OCI-LY7 (cell line): ENCODE data around the gene HOXD4. TPM values are rescaled to one million over a fixed set of nuclear protein-coding genes. Genes with fewer than 3 reads are reported as not detected.

Source experiments
- BruUV-seq: library from RNA; stranded (reverse); fragments of 400-500 nt; replicated peaks from 2 replicates; lab custom pipeline; 2021; lab: Mats Ljungman, UMichigan
- CTCF ChIA-PET: fragments of 300-600 bp; sonication (Branson Sonifier 250); formaldehyde crosslinking; loops from one replicate; lab custom pipeline; 2022; ENCODE audit warnings: antibody characterized with exemption; ENCODE audit not compliant: unreplicated experiment; lab: Charles Lee
- POLR2A ChIA-PET: fragments of 300-600 bp; sonication (Branson Sonifier 250); formaldehyde crosslinking; loops from one replicate; lab custom pipeline; 2022; ENCODE audit warnings: antibody characterized with exemption; lab: Charles Lee
- DNase-seq: peaks from one replicate; pipeline ENCODE4 v3.0.0-alpha.2; 2015; ENCODE audit warnings: low spot score
- H2AFZ ChIP-seq: fragments of 200-600 bp; sonication (generic), shearing (Covaris generic); 2 replicates; pipeline ENCODE4 v1.6.1; 2014; ENCODE audit warnings: mild to moderate bottlenecking, antibody characterized with exemption, low read length, moderate library complexity
- H3K27ac ChIP-seq: fragments of 200-600 bp; sonication (generic); 2 replicates; pipeline ENCODE4 v1.5.1; 2014; ENCODE audit warnings: mixed run types, low read depth, mild to moderate bottlenecking, moderate library complexity, low read length, inconsistent platforms; ENCODE audit not compliant: poor library complexity, severe bottlenecking
- H3K36me3 ChIP-seq: fragments of 200-600 bp; sonication (generic); 2 replicates; pipeline ENCODE4 v1.6.1; 2014; ENCODE audit warnings: mild to moderate bottlenecking, antibody characterized with exemption, low read length, moderate library complexity, mixed read lengths; ENCODE audit not compliant: insufficient read depth
- H3K4me1 ChIP-seq: fragments of 200-600 bp; sonication (generic); 2 replicates; pipeline ENCODE4 v1.5.1; 2014; ENCODE audit warnings: mild to moderate bottlenecking, low read length; ENCODE audit not compliant: insufficient read depth, poor library complexity, severe bottlenecking
- H3K4me2 ChIP-seq: fragments of 200-600 bp; sonication (generic); 2 replicates; pipeline ENCODE4 v1.6.1; 2014; ENCODE audit warnings: mild to moderate bottlenecking, low read length
- H3K4me3 ChIP-seq: fragments of 200-600 bp; sonication (generic); 2 replicates; pipeline ENCODE4 v1.5.1; 2014; ENCODE audit warnings: mild to moderate bottlenecking, low read depth, low read length; ENCODE audit not compliant: poor library complexity, severe bottlenecking
- H3K79me2 ChIP-seq: fragments of 200-600 bp; sonication (generic); 2 replicates; pipeline ENCODE4 v1.6.1; 2016; ENCODE audit warnings: low read depth, mild to moderate bottlenecking, low read length, moderate library complexity, mixed read lengths; ENCODE audit not compliant: insufficient read depth
- H3K9me2 ChIP-seq: fragments of 200-600 bp; sonication (generic); 2 replicates; pipeline ENCODE4 v1.6.1; 2016; ENCODE audit warnings: mild to moderate bottlenecking, low read length, mixed read lengths; ENCODE audit not compliant: insufficient read depth
- H3K9me3 ChIP-seq: fragments of 200-600 bp; sonication (generic); 2 replicates; pipeline ENCODE4 v1.6.1; 2014; ENCODE audit warnings: mild to moderate bottlenecking, mixed run types, low read length, mixed read lengths
- H4K20me1 ChIP-seq: fragments of 200-600 bp; sonication (generic); 2 replicates; pipeline ENCODE4 v1.6.1; 2014; ENCODE audit warnings: mild to moderate bottlenecking, antibody characterized with exemption, low read length, moderate library complexity, mixed read lengths; ENCODE audit not compliant: insufficient read depth
- CTCF ChIP-seq: fragments of 200-600 bp; sonication (generic); conservative IDR thresholded peaks from 2 replicates; pipeline ENCODE4 v1.5.1; 2014; ENCODE audit warnings: mild to moderate bottlenecking, antibody characterized with exemption, low read length, moderate library complexity, mixed read lengths
- EZH2phosphoT487 ChIP-seq: fragments of 200-600 bp; sonication (generic); IDR thresholded peaks from 2 replicates; pipeline ENCODE4 v1.6.1; 2018; ENCODE audit warnings: low read depth, borderline replicate concordance, mild to moderate bottlenecking, mixed run types, antibody characterized with exemption, low read length, moderate library complexity, mixed read lengths
- intact Hi-C: fragments of 100-400 bp; cut with micrococcal nuclease; formaldehyde crosslinking; loops from one replicate; pipeline ENCODE4 v1.10.0; 2022; ENCODE audit not compliant: unreplicated experiment
- total RNA-seq, 2 experiments: library from RNA; depleted of rRNA in 1 of 2; stranded (reverse); fragments of >200 nt in 1 of 2; shearing (Covaris generic) in 1 of 2; gene quantifications; 2 replicates each; pipeline ENCODE4 v1.2.3, GENCODE V29; 2014 to 2022

HOXD4 gene
- total RNA-seq, 2 experiments from 2014 or later: not detected

GRCh38 chr2:176137252-176137580 lies 14.1 kb upstream of the HOXD4 start:
- TF ChIP-seq EZH2phosphoT487 (no peak), CTCF (no peak)
- no peak for DNase-seq

GRCh38 chr2:176137906-176138305 lies 13.4 kb upstream of the HOXD4 start:
- Histone ChIP-seq H3K4me3 (no peak overlapping the region), H3K9me2 (no peaks in the 10 kb centered on the region), H2AFZ (no peak overlapping the region), H3K36me3 (no peaks in the 10 kb centered on the region), H3K27ac (no peak overlapping the region), H4K20me1 (no peaks in the 10 kb centered on the region), H3K4me2 (no peak overlapping the region), H3K79me2 (no peaks in the 10 kb centered on the region), H3K4me1 (peaks cover 3% of the 10 kb centered on the region), H3K9me3 (no peaks in the 10 kb centered on the region)
- no peak for TF ChIP-seq EZH2phosphoT487
- no peak for TF ChIP-seq CTCF
- no peak for DNase-seq
- ChIA-PET CTCF (no interaction called here), POLR2A (no interaction called here)
- BruUV-seq: no TSS peak
- intact Hi-C loops: no loop called here

More at GRCh38 chr2:176137252-176137580, 14.1 kb upstream of the HOXD4 start:
- no peaks in the 10 kb centered on the region for H3K36me3 ChIP-seq
- ChIA-PET POLR2A (interaction anchor here (1.0 kb wide), 1 partner anchor 318 kb away, joined by 3 read pairs; no protein-coding TSS in a partner anchor), CTCF (no interaction called here)
- H3K4me1 ChIP-seq: peaks cover 3% of the 10 kb centered on the region
- no peaks in the 10 kb centered on the region for H3K9me2 ChIP-seq
- no peak overlapping the region for H3K4me3 ChIP-seq
- H3K27ac ChIP-seq: no peak overlapping the region
- no peak overlapping the region for H3K4me2 ChIP-seq
- no peak overlapping the region for H2AFZ ChIP-seq
- intact Hi-C loops: no loop called here
- no peaks in the 10 kb centered on the region for H3K9me3 ChIP-seq
- no peaks in the 10 kb centered on the region for H3K79me2 ChIP-seq
- H4K20me1 ChIP-seq: no peaks in the 10 kb centered on the region
- no TSS peak for BruUV-seq

- no peak for DNase-seq
- no TSS peak for BruUV-seq
- Histone ChIP-seq H3K4me1 (peaks cover 3% of the 10 kb centered on the region), H3K9me3 (no peaks in the 10 kb centered on the region), H4K20me1 (no peaks in the 10 kb centered on the region), H3K4me2 (no peak overlapping the region), H3K36me3 (no peaks in the 10 kb centered on the region), H3K4me3 (no peak overlapping the region), H3K79me2 (no peaks in the 10 kb centered on the region), H3K9me2 (no peaks in the 10 kb centered on the region), H2AFZ (no peak overlapping the region), H3K27ac (no peak overlapping the region)
- CTCF ChIA-PET: no interaction called here
- TF ChIP-seq EZH2phosphoT487 (no peak), CTCF (no peak)
- POLR2A ChIA-PET: interaction anchor here (0.6 kb wide), 1 partner anchor 518 kb away, joined by 4 read pairs; no protein-coding TSS in a partner anchor
- intact Hi-C loops: no loop called here
Measured at GRCh38 chr2:176138526-176138922, 12.8 kb upstream of the HOXD4 start.
